ENCODE measurements around the gene CFP.
A peak's percentile ranks its signal among the peaks of the same experiment; 100 is the strongest.
"Not testable (repeated sequence)": the region's sequence is repeated elsewhere in the genome, so short reads cannot be mapped to it uniquely, and the experiment has no call there.

CFP gene

DNA sequence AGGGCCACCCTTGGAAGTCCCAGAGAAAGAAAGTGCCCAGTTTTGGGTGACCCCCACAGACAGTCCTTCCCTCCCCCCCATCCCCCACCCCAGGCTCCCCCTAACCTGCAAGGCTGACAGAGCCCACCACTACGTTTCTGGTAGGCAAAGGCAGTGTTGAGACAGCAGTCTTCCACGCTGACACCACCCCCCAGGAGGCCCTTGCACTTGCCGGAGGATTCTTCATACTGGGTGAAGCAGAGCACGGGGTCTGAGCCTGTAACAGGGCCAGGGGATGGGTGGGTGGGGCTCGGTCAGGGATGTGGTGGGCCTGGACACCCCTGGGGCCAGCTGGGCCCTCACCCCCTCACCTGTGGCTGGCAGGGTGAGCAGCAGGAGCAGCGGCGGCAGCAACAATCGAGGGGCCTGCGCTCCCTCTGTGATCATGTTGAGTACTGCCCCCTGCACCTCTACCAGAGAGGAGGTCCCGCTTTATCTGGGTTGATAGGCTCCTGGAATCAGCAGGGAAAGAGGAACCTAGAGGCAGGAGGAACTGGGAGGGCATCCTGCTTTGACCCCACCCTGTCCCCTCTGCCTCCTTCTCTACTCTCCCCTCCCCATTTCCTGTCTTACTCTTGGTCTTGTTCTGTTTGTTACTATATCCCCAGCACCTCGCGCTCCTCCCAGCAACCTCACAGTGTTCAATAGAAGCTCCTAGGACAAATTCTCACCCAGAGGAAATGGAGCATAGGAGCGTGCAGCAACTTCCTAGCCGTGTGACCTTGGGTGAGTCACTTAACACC, at the start of gene CFP:
Gene CFP, minus strand, starts transcription at position 512 of the 782 bp plus-strand sequence. Its CDS starts 86 bp downstream, at position 426.
- no peak for DNase-seq (ENCODE audit: low spot score)

DNA sequence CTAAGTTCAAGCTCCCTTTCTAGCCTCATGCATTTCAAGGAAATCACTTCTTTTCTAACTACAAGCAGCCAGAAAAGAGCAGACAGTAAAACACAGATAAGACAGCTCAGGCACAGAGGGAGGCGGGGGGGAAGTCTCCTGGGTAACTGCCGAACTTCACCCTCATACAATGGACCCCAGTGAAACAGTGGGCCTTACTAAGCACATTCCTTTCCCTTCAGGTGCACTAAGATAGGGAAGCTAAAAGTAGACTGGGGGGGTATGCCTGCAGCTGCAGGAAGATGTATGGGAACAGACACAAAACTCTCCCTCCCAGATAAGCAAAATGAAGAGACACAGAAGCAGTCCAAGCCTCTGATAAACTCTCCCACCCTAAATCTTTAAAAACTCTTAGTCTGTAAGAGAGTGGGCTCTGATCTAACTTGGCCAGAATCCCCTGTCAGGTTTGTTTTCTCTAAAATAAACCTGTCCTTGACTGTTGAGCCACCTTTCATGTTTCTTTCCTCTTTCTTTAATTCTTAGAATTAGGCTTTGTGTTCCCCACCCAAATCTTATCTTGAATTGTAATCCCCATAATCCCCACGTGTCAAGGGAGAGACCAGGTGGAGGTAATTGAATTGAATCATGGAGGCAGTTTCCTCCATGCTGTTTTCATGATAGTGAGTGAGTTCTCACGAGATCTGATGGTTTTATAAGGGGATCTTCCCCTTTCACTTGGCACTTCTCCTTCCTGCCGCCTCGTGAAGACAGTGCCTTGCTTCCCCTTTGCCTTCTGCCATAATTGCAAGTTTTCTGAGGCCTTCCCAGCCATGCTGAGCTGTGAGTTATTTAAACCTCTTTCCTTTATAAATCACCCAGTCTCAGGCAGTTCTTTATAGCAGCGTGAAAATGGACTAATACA, 46.5 kb upstream of the CFP start:
- not testable (repeated sequence) for DNase-seq (ENCODE audit: low spot score)

DNA sequence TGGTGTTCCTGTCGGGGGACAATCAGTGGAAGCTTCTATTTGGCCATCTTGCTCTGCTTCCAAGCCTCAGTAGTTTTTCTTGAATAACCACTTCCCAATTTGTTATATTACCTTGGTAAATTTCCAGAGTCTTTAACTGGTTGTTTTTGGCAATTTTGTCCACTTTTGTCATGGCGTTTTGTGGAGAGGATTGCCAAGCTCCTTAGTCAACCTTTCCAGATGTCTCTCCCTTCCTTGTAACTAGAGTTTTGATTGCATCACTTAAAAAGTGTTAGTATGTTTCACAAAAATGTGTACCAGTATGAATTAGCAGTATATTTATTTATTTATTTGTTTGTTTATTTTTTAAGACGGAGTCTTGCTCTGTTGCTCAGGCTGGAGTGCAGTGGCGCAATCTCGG, 45.0 kb upstream of the CFP start:
- no peak for DNase-seq (ENCODE audit: low spot score)

DNA sequence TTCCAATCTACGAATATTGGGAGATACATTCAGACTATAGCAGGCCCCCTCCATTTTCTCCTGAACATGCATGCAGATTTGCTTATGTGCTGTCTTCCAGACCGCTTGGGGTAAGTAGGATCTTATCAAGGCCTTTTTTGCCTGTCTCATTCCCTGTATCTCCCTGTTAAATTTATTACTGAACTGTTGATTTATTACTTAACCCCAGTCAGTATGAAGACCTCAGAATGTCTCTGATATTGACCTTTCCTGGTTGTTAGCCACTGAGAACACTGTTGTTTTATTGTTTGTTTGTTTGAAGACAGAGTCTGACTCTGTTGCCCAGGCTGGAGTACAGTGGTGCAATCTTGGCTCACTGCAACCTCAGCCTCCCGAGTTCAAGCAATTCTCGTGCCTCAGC, 36.1 kb upstream of the CFP start:
- not testable (repeated sequence) for DNase-seq (ENCODE audit: low spot score)

DNA sequence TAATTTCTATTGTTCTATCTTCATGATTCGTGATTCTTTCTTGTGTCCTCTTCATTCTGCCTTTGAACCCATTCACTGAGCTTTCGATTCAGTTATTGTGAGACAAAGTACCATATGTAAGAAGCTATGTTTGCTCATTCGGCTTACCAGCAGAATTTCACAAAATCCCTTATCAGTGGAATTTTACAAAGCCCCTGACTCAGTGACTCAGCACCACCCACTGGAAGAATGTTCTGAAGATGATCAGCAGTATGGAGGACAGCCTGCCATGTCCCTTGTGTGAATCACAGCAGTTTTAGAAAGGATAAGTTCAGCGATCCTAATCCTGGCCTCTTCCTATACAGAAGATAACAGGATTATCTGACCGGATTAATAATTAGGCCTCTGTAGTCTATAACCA, 35.0 kb upstream of the CFP start:
- DNase-seq (ENCODE audit: low spot score): no peak

DNA sequence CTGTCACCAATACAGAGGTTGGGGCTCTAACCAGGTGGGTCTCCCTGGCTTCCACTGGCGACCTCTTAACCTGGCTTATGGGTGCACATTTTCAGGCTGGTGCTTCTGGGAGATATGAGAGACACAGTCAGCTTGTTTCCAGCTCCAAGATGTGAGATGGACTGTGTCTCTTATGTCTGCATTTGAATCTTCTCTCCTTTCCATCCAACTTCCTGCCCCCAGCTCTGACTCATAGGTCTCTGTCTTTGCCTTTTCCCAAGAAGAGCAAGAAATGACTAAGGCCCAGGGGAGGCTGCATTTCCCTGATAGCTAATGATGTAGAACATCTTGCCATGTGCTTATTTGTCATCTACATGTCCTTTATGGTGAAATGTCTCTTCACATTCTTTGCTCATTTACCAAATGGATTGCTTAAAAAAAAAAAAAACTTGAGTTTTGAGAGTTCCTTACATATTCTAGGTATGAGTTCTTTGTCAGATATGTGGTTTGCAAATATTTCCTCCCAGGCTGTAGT, 32.5 kb upstream of the CFP start:
- no peak for DNase-seq (ENCODE audit: low spot score)

DNA sequence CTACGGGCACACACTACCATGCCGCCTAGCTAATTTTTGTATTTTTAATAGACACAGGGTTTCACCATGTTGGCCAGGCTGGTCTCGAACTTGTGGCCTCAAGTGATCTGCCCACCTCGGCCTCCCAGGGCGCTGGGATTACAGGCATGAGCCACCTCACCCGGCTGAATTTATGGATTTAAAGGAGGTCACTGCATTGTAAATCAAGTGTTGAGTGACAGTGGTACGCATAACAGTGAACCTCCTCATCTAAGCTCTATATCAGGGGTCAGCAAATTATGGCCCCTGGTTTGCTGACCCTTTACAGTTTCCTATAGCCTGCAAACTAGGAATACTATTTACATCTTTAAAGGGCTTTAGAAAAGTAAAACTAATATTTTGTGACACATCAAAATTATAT, 31.8 kb upstream of the CFP start:
- no peak for DNase-seq (ENCODE audit: low spot score)

DNA sequence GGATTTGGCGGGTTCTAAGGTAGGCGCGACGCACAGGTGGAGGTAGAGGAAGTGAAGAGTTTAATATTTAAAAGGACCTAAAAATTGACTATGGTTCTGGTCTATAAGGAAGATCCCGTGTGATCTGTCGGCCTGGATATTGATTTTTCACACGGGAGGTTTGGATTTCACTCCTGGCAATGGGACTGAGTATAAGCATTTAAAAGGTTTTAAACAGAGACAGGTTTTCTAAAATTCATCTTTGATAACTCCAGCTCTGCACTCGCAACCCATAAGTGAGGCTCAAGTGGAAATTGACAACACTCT, 29.6 kb upstream of the CFP start:
- DNase-seq (ENCODE audit: low spot score): no peak

DNA sequence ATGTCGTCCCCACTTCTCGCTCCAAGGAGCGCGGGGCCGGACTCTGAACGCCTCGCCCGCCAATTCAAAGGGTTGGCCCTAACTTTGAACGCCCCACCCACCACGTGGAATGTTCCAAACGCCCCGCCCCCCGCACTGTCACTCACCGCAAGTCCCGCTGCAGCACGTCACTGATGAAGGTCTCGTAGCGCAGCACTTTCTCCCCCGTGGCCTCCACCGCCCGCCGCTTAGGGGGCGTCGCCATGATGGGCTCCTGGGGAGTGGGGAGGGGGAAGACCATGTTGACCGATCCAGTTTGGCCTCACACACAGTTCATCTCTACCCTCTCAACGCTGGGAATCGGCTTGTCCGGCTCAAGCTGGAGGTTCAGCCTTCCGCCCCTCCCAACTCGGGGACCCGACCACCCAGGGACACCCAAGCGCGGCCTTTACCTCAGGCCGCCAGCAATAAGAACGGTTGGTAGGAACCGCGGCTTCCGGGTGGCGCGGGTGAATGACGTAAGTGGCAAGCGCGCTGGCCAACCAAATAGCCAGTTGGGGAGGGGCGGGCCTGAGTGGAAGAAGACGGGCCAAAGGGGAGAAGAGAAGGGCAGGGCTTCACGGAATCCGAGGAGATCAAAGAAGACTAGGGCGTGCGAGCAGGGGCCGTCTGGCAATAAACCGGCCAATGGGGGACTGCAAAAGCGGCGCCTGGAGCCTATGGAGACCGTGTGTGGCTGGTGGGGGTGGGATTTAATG, 29.1 kb upstream of the CFP start, which contains the start of gene UXT:
Gene UXT, minus strand, starts transcription at position 497 of the 737 bp plus-strand sequence. Its CDS starts 253 bp downstream, at position 244.
- peak; percentile 92 for DNase-seq (ENCODE audit: low spot score)

DNA sequence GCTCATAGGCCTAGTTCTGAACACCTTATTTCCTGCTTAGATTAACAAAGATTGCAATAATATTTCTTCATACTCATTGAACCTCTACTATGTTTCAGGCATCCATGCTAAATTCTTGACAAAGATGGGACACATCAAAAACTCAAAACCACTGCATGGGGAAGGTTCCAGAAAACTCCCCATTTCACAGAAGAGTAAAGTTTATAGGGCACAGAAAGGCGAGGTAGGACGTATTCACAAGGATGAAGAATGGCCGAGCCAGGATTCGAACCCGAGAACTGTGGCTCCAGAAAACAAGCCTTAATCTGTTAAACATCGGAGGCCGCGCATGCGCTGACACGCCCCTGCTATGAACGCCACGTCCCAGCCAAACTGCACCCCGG, 28.6 kb upstream of the CFP start:
- no peak for DNase-seq (ENCODE audit: low spot score)

DNA sequence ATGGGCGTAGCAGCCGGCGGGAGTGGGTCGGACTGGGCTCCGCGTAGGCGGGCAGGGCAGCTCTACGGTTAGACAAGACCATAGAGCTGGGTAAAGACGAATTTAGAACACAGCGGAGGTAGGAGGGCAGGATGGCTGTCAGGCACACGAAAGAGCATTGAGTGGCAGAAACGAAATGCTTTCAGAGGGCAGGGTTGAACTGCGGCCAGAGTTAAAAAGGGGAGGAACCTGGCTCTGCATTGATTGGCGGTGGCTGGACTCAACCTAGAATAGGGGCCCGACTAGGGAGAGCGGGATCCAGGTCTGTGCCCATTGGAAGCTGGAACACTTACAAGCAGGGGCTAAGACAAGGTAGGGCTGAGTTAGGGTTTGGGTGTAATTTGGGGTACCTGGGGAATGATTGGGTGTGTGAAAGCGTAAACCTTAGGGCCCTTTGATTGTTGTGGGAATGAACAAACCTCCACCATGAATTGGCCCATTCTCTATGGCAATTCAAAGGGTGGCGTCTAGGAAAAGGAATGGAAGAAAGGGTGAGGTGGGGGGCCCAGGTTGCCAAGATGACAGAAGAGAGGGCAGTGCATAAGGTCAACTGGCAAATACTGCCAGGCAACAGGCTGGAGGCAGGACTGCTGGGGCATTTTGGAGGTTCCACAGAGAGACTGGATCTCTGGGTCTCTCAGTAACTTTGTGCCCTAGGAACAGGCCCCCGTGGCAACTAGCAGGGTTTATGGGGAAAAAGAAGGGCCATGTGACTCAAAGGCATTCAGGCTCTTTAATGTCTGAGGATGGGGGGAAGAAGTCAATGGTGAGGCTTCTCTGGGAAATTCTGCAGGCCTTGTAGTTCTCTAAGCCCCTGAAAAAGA, 21.5 kb upstream of the CFP start:
- no peak for DNase-seq (ENCODE audit: low spot score)

DNA sequence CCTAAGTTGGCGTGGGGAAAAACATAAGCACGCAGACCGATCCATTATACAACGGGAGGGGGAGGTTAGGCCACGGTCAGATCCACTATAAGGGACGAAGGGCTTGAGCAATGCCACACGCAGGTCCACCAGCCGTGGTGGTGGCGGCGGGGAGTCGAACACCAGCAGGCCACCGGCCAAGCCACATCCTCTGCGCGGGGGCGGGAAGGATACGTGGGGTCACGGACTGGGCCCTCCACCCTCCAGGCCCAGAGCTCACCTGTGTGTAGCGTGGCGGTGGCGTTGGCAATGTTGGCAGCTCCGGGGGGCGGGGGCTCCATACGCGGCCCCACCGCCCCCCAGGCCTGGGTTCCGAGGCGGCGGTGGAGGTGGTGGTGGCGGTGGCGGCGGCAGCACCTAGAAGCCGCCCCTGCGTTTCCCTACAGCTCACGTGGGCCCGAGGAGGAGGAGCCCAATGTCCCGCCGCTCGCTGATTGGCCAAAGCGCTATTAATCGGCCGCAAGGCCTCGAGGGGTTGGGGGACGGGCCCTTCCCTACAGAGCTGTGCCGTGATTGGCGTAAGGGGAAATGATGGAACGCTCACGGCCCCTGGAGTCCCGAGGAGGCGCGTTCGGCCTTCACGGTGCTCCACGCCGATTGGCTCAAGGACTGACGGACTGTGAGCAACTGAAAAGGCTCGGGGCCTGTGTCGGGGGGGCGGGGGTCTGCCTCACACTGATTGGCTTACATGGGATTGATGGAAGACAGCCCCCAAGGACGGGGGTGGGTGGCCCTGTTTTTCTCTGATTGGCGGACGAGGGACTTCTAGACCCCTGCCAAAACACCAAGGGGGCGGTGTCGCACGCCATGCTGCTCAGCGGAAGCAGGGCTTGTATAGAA, 20.7 kb upstream of the CFP start, which contains the start of gene ELK1:
Gene ELK1, minus strand, starts transcription at position 400 of the 879 bp plus-strand sequence. CDS start 9,122 bp downstream, outside the sequence.
- DNase-seq (ENCODE audit: low spot score): peak; percentile 92

DNA sequence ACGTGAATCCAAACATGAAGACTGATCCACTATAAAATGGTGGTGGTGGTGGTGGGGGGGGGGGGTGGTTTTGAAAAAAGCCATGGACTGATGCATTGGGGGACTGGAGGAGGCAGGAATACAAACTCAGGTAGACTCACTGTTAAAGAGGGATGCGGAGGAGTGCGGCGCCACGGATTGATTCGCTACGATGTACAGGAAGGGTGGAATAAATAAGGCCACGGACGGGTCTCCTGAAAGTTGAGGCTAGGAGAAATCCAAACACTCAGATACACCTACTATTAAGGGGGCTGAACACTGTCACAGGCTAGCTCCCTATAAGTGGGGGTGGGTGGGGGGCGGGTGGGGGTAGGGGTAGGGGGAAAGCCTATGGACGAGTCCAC, 20.0 kb upstream of the CFP start:
- DNase-seq (ENCODE audit: low spot score): no peak

DNA sequence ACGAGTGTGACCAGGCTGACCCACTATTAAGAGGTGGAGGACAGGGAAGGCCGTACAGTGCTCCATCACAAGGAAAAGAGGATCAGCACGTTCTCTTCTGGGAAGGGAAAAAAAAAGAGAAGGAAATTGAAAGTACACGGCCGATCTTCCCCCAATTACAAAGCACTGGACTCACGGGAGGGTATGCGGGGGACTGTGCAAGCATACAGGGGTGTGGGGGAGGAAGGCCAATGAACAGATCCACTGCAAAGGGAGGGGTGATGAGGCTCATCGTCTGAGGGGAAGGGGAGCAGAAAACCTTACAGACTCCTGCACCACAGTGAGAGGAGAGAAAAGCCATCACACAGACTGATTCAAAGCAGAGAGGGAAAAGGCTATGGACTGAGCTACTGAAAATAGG, 19.5 kb upstream of the CFP start:
- DNase-seq (ENCODE audit: low spot score): no peak

DNA sequence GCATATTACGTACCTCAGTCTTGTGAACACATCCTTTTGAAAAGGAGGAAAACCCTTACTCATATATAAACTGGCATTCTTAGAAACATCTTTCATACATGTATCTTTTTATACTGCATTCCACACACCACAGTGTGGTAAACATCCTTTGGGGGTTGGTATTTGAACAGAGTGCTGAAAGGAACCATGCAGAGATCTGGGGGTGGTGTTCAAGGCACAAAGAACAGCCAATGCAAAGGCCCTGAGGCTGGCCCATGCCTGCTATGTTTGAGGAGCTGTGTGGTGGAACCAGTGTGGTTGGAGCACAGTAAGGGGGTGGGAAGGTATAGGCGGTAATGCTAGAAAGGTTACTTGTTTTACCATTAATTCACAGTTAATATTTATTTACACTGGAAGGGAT, 18.6 kb upstream of the CFP start:
- DNase-seq (ENCODE audit: low spot score): no peak

DNA sequence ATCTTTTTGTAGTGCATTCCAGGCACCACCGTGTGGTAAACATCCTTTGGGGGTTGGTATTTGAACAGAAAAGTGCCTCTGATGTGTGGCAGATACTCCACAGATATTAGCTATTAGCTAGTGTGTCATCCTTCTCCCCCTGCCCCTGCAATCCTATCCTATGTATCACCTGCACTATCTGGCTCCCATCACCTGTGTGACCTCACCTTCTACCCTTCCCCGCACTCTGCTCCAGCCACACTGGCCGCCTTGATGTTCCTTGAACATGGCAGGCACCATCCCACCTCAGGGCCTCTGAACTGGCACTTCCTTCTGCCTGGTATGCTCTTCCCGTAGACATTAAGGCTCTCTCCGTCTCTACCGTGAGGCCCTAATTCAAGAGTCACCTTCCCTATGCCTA, 16.9 kb upstream of the CFP start:
- DNase-seq (ENCODE audit: low spot score): no peak

DNA sequence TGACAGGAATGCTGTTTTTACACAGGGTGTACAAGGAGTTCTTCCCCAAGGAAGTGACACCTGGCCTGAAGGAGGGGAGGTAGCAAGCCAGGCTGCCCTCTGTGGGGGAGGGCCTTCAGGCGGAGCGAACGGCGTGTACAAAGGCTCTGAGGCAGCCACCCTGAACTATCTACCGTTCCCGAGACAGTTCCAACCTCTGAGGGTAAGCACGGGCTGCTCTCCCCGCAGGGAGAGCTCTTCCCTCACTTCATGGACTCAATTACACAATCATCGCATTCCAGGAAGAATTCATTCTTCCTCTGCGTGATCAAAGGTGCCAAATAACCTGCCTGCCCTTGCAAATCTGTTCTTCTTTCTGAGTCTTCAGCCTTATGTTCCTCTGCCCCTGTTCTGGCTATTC, 15.8 kb upstream of the CFP start:
- DNase-seq (ENCODE audit: low spot score): no peak

DNA sequence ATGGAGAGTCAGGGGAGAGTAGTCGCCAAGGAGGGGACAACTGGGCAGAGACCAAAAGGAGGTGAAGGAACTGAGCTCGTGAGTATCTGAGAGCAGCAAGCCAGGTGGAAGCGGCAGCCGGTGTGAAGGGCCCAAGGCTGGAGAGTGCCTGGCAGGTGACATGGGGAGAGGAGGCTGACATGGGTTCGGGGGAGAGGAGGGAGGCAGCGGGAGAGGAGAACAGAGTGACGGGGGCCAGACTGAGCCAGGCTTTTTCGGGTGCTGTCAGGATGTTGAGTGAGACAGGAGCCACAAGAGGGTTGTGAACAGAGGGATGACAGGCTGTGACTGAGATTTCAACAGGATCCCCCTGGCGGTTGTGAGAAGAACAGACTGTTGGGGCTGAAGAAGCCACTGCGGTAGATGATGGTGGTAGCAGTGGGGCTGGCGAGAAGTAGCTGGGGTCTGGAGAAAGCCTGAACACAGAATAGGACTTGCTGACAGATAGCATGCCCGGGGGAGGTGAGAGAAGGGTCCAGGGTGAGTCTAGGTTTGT, 14.9 kb upstream of the CFP start:
- DNase-seq (ENCODE audit: low spot score): no peak

DNA sequence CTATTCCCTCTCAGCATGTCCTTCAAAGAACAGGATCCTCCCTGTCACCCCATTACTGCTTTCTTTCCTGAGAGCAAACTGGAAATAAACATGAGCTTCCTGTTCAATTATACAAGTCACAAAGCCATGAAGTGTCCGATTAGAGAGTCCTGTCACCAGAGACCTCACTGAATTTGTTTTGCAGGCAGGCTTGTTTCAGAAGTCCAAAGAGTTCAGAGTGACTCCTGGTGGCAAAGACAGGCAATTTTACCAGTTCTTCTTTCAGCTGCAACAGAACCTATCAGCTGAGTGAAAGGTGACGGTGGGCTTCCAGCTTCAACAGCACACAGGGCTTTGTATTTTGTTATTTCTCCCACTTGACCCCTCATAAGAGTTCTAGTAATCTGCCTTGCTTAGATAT, 14.2 kb upstream of the CFP start:
- no peak for DNase-seq (ENCODE audit: low spot score)

DNA sequence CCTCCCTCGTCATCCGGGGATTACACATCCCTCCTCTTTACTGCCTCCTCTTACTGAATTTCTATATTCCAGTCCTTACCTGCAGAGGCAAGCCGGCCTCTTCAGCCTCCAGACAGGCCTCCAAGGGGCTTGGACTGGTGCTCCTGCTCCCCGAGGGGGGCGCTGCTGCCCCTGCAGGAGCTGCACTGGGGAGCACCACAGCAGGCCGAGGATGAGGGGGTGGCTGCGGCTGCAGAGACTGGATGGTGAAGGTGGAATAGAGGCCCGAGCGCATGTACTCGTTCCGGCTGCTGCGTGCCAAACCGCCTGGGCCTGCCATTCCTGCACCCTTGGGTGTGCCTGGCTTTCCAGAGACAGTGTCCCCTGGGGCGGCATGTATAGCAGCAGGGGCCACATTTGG, 9.1 kb upstream of the CFP start:
- DNase-seq (ENCODE audit: low spot score): no peak
